NB4 (cell line): Measurements from ENCODE around the gene TRMT61A.

ENCODE experiments used
- DNase-seq: peaks from one replicate; pipeline ENCODE4 v3.0.0; 2010; ENCODE audit warnings: low read depth
- H3K4me3 ChIP-seq: one replicate; pipeline ENCODE4 v1.5.1; 2011; ENCODE audit warnings: mild to moderate bottlenecking, low read depth, low read length, moderate library complexity
- CTCF ChIP-seq: IDR thresholded peaks from one replicate; pipeline ENCODE4 v1.5.1; 2012; ENCODE audit warnings: low read depth, low read length
- MAX ChIP-seq: IDR thresholded peaks from 2 replicates; pipeline ENCODE4 v1.6.1; 2011; ENCODE audit warnings: low read depth, low read length
- MYC ChIP-seq: IDR thresholded peaks from 2 replicates; pipeline ENCODE4 v1.6.1; 2011; ENCODE audit warnings: low read depth, low read length
- POLR2A ChIP-seq: IDR thresholded peaks from 2 replicates; pipeline ENCODE4 v1.6.1; 2011; ENCODE audit warnings: mild to moderate bottlenecking; ENCODE audit not compliant: insufficient read length; ENCODE audit errors: extremely low read depth

TRMT61A gene

GRCh38 chr14:103489621-103490020, 39.4 kb upstream of the TRMT61A start:
- no peak for TF ChIP-seq POLR2A
- no peak for TF ChIP-seq MYC
- no peak for TF ChIP-seq MAX
- no peak for TF ChIP-seq CTCF
- DNase-seq = no peak
- H3K4me3 ChIP-seq = no peak overlapping the region

GRCh38 chr14:103491691-103492090, 37.3 kb upstream of the TRMT61A start:
- DNase-seq = no peak
- TF ChIP-seq CTCF = no peak
- no peak for TF ChIP-seq POLR2A
- TF ChIP-seq MAX = no peak
- TF ChIP-seq MYC = no peak
- H3K4me3 ChIP-seq = no peak overlapping the region

- no peak overlapping the region for H3K4me3 ChIP-seq
- DNase-seq = no peak
- TF ChIP-seq MYC (no peak; the same call in 1 of the 2 replicates), POLR2A (no peak), MAX (no peak), CTCF (no peak)
Observed at GRCh38 chr14:103492156-103492925, 36.7 kb upstream of the TRMT61A start.

- no peak for DNase-seq
- no peak overlapping the region for H3K4me3 ChIP-seq
- no peak for TF ChIP-seq MAX
- TF ChIP-seq POLR2A = no peak
- no peak for TF ChIP-seq MYC
- TF ChIP-seq CTCF = no peak
Observed at GRCh38 chr14:103495854-103496253, 33.1 kb upstream of the TRMT61A start.

- peak; percentile 25 for DNase-seq
- H3K4me3 ChIP-seq = no peak overlapping the region
- TF ChIP-seq MYC (no peak), CTCF (no peak), POLR2A (no peak), MAX (no peak)
Observed at GRCh38 chr14:103496776-103497175, 32.2 kb upstream of the TRMT61A start.
